ENCODE data around the gene KYNU. TPM values are rescaled to one million over a fixed set of nuclear protein-coding genes. Genes with fewer than 3 reads are reported as not detected.
"Not testable (repeated sequence)": the region's sequence is repeated elsewhere in the genome, so short reads cannot be mapped to it uniquely, and the experiment has no call there.

KYNU gene
- total and polyA plus RNA-seq, 2 experiments from 2014 or later, result not detected

- Histone ChIP-seq H4K20me1 (ENCODE audit: insufficient read depth) (no peaks in the 10 kb centered on the region), H3K9me3 (ENCODE audit: low read depth) (no peaks in the 10 kb centered on the region), H3K4me1 (ENCODE audit: insufficient read depth) (no peaks in the 10 kb centered on the region), H2AFZ (no peak overlapping the region), H3K27ac (no peak overlapping the region), H3F3A (ENCODE audit: insufficient read depth) (no peaks in the 10 kb centered on the region), H3K9ac (no peak overlapping the region), H3K9me2 (ENCODE audit: insufficient read depth) (no peaks in the 10 kb centered on the region), H3K79me2 (ENCODE audit: insufficient read depth) (no peaks in the 10 kb centered on the region), H3K27me3 (replicated peaks; ENCODE audit: insufficient read depth) (no peaks in the 10 kb centered on the region), H3K4me3 (no peak overlapping the region), H3K36me3 (ENCODE audit: low read depth) (no peaks in the 10 kb centered on the region), H3K4me2 (ENCODE audit: unreplicated experiment) (no peak overlapping the region)
- in situ Hi-C loops (cut with MboI), result no loop called here
- DNase-seq, result no peak
- TF ChIP-seq EZH2phosphoT487 (IDR thresholded peaks at IDR 0.05; ENCODE audit: insufficient read depth, low read depth), result no peak
- TF ChIP-seq EZH2 (IDR thresholded peaks at IDR 0.05; ENCODE audit: insufficient read depth, poor library complexity, severe bottlenecking), result no peak
- 63 to 71% methylated on average over 2 of the region's 2 CpGs for WGBS, 2 experiments (ENCODE audit: low coverage in 1 of 2, low lambda C conversion rate in 2 of 2, missing lambda C conversion rate in 2 of 2)
These were observed 15.3 kb downstream of the KYNU start for GRCh38 chr2:142892715-142893114.

GRCh38 chr2:142893241-142893640 lies 15.8 kb downstream of the KYNU start:
- Histone ChIP-seq H4K20me1 (ENCODE audit: insufficient read depth) (no peaks in the 10 kb centered on the region), H3K9ac (no peak overlapping the region), H3K4me1 (ENCODE audit: insufficient read depth) (no peaks in the 10 kb centered on the region), H3K4me3 (no peak overlapping the region), H3K4me2 (ENCODE audit: unreplicated experiment) (no peak overlapping the region), H3K27me3 (replicated peaks; ENCODE audit: insufficient read depth) (no peaks in the 10 kb centered on the region), H3K36me3 (ENCODE audit: low read depth) (no peaks in the 10 kb centered on the region), H3F3A (ENCODE audit: insufficient read depth) (no peaks in the 10 kb centered on the region), H3K9me3 (ENCODE audit: low read depth) (no peaks in the 10 kb centered on the region), H2AFZ (no peak overlapping the region), H3K9me2 (ENCODE audit: insufficient read depth) (no peaks in the 10 kb centered on the region), H3K27ac (no peak overlapping the region), H3K79me2 (ENCODE audit: insufficient read depth) (no peaks in the 10 kb centered on the region)
- 58 to 64% methylated on average over 2 of the region's 2 CpGs for WGBS, 2 experiments (ENCODE audit: low coverage in 1 of 2, low lambda C conversion rate in 2 of 2, missing lambda C conversion rate in 2 of 2)
- no peak for DNase-seq
- TF ChIP-seq EZH2phosphoT487 (IDR thresholded peaks at IDR 0.05; ENCODE audit: insufficient read depth, low read depth) (no peak), EZH2 (IDR thresholded peaks at IDR 0.05; ENCODE audit: insufficient read depth, poor library complexity, severe bottlenecking) (no peak)
- in situ Hi-C loops (cut with MboI), result no loop called here

GRCh38 chr2:142897807-142898206 lies 20.3 kb downstream of the KYNU start:
- Histone ChIP-seq H3K4me1 (ENCODE audit: insufficient read depth) (no peaks in the 10 kb centered on the region), H3K27me3 (replicated peaks; ENCODE audit: insufficient read depth) (no peaks in the 10 kb centered on the region), H4K20me1 (ENCODE audit: insufficient read depth) (no peaks in the 10 kb centered on the region), H3K4me3 (no peak overlapping the region), H3K9ac (no peak overlapping the region), H3K4me2 (ENCODE audit: unreplicated experiment) (no peak overlapping the region), H2AFZ (no peak overlapping the region), H3F3A (ENCODE audit: insufficient read depth) (no peaks in the 10 kb centered on the region), H3K79me2 (ENCODE audit: insufficient read depth) (no peaks in the 10 kb centered on the region), H3K36me3 (ENCODE audit: low read depth) (no peaks in the 10 kb centered on the region), H3K9me3 (ENCODE audit: low read depth) (no peaks in the 10 kb centered on the region), H3K9me2 (ENCODE audit: insufficient read depth) (no peaks in the 10 kb centered on the region), H3K27ac (no peak overlapping the region)
- TF ChIP-seq EZH2phosphoT487 (IDR thresholded peaks at IDR 0.05; ENCODE audit: insufficient read depth, low read depth) (no peak), EZH2 (IDR thresholded peaks at IDR 0.05; ENCODE audit: insufficient read depth, poor library complexity, severe bottlenecking) (no peak)
- in situ Hi-C loops (cut with MboI), result no loop called here
- WGBS, 2 experiments (ENCODE audit: low coverage in 1 of 2, low lambda C conversion rate in 2 of 2, missing lambda C conversion rate in 2 of 2), result 85 to 88% methylated on average over 1 of the region's 1 CpG
- DNase-seq, result no peak

- H3K9ac ChIP-seq; H3K4me1 ChIP-seq (ENCODE audit: insufficient read depth); H3F3A ChIP-seq (ENCODE audit: insufficient read depth); H3K4me3 ChIP-seq; H3K27me3 ChIP-seq (replicated peaks; ENCODE audit: insufficient read depth); H3K79me2 ChIP-seq (ENCODE audit: insufficient read depth); H3K9me2 ChIP-seq (ENCODE audit: insufficient read depth); in situ Hi-C loops (cut with MboI); H3K4me2 ChIP-seq (ENCODE audit: unreplicated experiment); H4K20me1 ChIP-seq (ENCODE audit: insufficient read depth); DNase-seq; H2AFZ ChIP-seq; H3K36me3 ChIP-seq (ENCODE audit: low read depth); H3K27ac ChIP-seq; H3K9me3 ChIP-seq (ENCODE audit: low read depth): not testable (repeated sequence)
- WGBS, 2 experiments (ENCODE audit: low coverage in 1 of 2, low lambda C conversion rate in 2 of 2, missing lambda C conversion rate in 2 of 2), result 44 to 49% methylated on average over 4 of the region's 4 CpGs
These were observed 22.9 kb downstream of the KYNU start for GRCh38 chr2:142900327-142900726.

- H3F3A ChIP-seq (ENCODE audit: insufficient read depth), result no peaks in the 10 kb centered on the region
- no peaks in the 10 kb centered on the region for H3K27me3 ChIP-seq (replicated peaks; ENCODE audit: insufficient read depth)
- 69 to 70% methylated on average over 6 of the region's 6 CpGs for WGBS, 2 experiments (ENCODE audit: low coverage in 1 of 2, low lambda C conversion rate in 2 of 2, missing lambda C conversion rate in 2 of 2)
- no peaks in the 10 kb centered on the region for H3K9me2 ChIP-seq (ENCODE audit: insufficient read depth)
- DNase-seq, result no peak
- H2AFZ ChIP-seq, result no peak overlapping the region
- H4K20me1 ChIP-seq (ENCODE audit: insufficient read depth), result no peaks in the 10 kb centered on the region
- H3K27ac ChIP-seq, result no peak overlapping the region
- no peaks in the 10 kb centered on the region for H3K79me2 ChIP-seq (ENCODE audit: insufficient read depth)
- no peaks in the 10 kb centered on the region for H3K9me3 ChIP-seq (ENCODE audit: low read depth)
- in situ Hi-C loops (cut with MboI), result no loop called here
- H3K36me3 ChIP-seq (ENCODE audit: low read depth), result no peaks in the 10 kb centered on the region
- H3K4me1 ChIP-seq (ENCODE audit: insufficient read depth), result no peaks in the 10 kb centered on the region
- no peak overlapping the region for H3K9ac ChIP-seq
- H3K4me2 ChIP-seq (ENCODE audit: unreplicated experiment), result no peak overlapping the region
- TF ChIP-seq EZH2phosphoT487 (IDR thresholded peaks at IDR 0.05; ENCODE audit: insufficient read depth, low read depth), result no peak
- TF ChIP-seq EZH2 (IDR thresholded peaks at IDR 0.05; ENCODE audit: insufficient read depth, poor library complexity, severe bottlenecking), result no peak
- H3K4me3 ChIP-seq, result no peak overlapping the region
These were observed 24.3 kb downstream of the KYNU start for GRCh38 chr2:142901780-142902179.

GRCh38 chr2:142903726-142904125 lies 26.3 kb downstream of the KYNU start:
- H3K27ac ChIP-seq; H2AFZ ChIP-seq; H3K9me3 ChIP-seq (ENCODE audit: low read depth); H3K4me3 ChIP-seq; H3K79me2 ChIP-seq (ENCODE audit: insufficient read depth); H3K4me2 ChIP-seq (ENCODE audit: unreplicated experiment); H3K27me3 ChIP-seq (replicated peaks; ENCODE audit: insufficient read depth); H4K20me1 ChIP-seq (ENCODE audit: insufficient read depth); DNase-seq; H3F3A ChIP-seq (ENCODE audit: insufficient read depth); H3K4me1 ChIP-seq (ENCODE audit: insufficient read depth); in situ Hi-C loops (cut with MboI); H3K36me3 ChIP-seq (ENCODE audit: low read depth); H3K9ac ChIP-seq; H3K9me2 ChIP-seq (ENCODE audit: insufficient read depth): not testable (repeated sequence)
- WGBS, 2 experiments (ENCODE audit: low coverage in 1 of 2, low lambda C conversion rate in 2 of 2, missing lambda C conversion rate in 2 of 2), result 57 to 64% methylated on average over 7 of the region's 7 CpGs
